ENCODE data around the gene SHC1.

SHC1 gene

DNA sequence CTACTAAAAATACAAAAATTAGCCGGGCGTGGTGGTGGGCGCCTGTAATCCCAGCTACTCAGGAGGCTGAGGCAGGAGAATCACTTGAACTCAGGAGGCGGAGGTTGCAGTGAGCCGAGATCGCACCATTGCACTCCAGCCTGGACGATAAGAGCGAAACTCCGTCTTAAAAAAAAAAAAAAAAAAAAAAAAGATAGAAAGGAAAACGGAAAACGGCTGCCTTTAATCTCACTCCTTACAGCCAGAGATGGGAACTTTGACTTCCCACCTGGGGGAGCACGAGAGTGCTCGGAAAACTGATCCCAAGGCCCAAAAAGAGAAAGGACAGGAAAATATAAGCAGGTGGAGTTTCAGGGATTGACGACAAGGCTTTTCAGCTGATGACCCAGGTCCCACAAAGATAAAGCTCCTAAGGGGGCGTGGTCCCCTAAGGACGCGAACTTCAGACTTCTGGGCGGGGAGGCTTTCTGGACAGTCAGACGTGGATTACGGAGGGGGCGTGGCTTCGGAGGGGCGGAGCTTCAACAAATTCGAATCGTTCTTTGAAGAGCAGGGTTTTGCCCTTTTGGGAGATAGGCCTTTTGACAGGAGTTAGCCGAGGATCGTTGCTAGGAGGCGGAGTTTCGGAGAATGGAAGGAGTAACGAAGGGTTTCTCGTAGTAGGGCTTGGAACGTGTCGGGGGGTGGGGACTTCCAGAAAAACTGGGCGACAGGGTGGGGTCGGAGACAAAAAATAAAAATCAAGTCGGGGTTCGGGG is 3.0 kb upstream of the SHC1 start:
- DNase-seq (ENCODE audit: low read depth): peak; percentile 99

DNA sequence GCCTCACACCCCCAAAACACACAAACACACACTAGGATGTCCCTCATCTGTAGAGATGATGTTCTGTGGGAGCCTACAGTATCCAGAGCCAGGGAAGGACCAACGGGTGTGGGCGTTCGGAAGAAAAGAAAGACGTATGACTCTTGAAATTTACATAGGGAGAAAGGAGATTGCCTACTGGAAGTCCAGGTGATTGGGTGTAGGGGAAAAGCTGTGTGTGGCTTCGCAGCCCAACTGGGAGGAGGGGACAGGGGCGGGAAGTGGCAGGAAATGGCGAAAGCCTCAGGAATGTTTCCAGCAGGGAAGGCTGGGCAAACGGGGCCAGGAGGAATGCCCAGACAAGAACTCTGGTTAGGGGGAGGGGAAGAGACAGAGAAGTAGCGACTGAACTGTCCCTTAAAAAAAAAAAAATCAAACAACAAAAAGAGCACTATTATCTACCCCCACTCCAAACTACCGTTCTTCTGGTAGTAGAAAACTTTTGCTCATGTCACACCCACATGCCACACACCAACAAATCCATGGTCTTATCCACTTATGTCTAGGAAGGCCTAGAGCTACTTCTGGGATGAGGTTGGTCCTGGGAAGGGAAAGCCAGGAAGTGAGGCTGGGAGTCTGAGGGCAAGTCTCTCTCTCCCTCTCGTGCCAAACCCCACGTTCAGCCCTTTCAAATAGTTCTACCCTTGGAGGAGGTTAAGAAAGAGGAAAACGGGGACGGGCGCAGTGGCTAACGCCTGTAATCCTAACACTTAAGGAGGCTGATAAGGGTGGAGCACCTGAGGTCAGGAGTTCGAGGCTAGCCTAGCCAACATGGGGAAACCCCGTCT is 2.2 kb upstream of the SHC1 start:
- DNase-seq (ENCODE audit: low read depth): peak; percentile 99

DNA sequence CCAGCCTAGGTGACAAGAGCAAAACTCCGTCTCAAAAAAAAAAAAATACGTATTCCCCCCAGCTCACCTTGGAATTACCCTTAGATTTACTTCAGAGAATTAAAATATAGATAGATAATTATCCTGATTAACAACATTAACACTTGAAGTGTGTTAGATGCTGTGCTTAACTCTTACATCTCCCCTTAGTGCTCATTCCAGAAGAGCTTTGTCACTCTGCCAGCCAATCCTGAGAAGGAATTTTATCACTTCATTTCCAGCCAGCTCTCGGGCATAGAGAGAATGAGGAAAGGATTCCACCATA is 1.6 kb upstream of the SHC1 start:
- DNase-seq (ENCODE audit: low read depth): no peak

DNA sequence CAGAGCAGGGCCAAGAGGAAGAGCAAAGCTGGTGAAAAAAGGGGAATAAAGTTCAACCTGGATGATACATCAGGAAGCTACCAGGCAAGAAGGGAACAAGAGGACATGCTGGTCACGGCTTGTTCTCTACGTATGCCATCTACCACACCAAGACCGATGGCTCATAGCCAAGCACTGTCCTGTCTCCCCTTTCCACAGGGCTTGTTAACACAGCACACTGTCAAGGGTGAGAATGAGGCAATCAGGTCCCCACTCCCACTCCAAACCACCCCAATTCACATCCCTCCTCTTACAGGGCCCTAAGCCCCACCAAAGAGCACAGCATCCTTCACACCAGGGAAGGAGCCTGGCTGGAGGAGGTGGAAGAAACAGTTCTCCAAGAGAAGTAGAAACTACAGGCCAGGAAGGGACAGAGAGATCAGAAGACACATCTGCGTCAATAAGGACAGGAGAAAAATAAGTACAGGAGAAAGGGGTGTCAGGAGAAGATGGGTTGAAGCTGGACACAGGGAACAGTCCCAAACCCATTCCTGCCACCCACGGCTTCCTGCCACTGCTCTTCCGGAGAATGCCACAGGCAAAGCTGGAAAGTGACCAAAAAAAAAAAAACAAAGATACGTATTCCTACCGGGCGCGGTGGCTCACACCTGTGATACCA is 923 bp upstream of the SHC1 start:
- no peak for DNase-seq (ENCODE audit: low read depth)

DNA sequence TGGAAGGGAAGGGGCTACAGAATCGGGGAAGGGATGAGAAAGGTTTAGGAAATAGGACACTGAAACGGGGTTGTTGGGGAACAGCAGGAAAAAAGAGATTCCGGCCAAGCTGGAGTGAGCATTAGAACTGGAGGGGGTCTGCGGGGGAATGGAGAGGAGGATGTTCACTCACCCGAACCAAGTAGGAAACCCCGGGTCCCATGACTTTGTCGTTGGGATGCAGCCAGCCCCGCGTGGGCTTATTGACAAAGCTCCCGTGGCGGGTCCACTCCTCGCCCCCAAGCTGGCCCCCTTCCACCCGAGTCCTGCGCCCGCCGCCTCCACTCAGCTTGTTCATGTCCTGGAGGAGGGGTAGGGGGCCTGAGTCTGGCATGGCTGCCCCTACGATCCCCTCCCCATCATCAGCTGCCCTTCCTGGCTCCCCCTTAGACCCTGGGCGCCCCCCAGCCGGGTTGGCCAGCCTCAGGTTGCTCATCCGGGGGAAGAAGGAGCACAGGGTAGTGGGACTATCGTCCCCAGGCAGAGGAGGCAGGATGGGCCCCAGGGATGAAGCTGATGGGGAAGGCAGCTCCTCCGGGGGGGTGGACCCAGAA is 591 bp downstream of the SHC1 start:
- DNase-seq (ENCODE audit: low read depth): no peak

DNA sequence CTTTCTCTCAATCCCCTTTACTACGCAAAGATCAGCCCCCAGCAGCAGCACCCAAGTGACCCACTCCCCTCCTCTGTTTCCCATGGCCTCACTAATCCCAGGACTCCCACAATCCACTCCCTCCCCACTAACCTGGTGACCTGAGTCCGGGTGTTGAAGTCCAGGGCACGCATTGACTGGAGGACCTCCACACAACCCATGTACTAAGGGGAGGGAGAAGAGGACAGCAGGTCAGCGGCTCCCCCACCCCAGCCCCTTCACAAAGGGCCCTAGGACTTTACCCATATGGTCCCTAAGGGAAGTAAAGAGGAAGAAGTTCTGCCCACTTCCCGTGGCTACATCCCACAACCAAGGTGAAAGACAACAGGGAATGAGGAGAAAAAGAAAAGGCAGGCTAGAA is 1.3 kb downstream of the SHC1 start:
- DNase-seq (ENCODE audit: low read depth): no peak

DNA sequence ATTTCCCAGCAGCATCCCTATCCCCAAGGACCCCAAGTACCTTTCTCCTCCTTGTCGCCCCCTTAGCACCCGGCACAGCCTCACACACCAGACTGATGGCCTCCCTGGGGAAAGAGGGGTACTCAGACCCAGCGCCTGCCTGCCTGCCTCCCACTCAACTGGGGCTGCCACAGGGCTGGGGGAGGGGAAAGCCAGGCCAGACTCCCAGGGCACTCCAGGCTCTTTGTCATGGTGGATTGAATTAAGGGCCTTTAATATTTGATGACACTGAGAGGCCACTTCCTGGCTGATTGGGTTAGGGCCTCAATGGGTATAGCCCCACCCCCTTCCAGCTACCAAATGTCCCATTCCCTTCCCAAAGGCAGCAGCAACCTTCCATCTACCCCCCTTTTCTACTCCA is 1.8 kb downstream of the SHC1 start:
- DNase-seq (ENCODE audit: low read depth): no peak

DNA sequence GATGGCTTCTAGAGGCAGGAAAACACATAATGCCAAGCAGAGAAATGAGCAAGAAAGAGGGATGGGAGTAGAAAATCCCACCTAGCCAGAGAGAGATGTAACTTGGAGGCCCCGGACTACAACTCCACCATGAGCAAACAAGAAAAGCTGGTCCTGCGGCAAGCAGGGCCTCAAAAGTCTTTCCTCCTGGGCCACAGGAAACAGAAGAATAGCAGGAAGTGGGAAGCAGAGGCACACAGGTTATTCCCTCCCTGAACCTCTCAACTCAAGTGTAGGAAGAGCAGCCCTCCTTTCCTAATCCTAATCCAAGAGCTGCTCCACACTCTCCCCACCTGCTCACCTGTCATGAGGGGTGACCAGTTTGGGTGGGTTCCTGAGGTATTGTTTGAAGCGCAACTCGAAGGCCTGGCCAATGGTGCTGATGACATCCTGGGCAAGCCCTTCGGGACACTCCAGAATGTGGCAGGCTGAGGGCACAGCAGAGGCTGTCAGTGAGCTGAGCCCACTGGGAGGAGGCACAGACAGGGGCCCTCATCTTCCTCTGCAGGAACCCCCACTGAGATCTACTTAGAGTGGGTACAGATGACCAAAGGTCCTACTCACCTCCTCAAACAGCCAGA is 3.1 kb downstream of the SHC1 start:
- DNase-seq (ENCODE audit: low read depth): no peak

DNA sequence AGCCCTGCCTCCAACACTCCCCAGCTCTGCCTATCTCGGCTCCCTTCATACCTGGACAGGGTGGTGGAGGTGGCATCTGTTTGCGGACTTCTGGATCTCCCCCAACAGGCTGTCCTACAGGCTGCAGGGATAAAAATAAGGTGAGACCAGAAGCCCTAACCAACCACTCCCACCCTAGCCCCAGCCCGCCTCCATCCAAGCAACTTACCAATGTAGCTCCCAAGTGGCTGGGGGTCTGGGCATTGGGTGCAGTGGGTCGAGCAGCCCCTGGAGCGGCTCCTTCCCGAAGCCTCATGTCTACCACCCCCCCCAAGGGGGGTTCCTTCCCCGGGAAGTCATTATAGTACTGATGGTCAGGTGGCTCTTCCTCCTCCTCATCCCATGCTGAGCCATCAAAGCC is 4.4 kb downstream of the SHC1 start:
- no peak for DNase-seq (ENCODE audit: low read depth)

DNA sequence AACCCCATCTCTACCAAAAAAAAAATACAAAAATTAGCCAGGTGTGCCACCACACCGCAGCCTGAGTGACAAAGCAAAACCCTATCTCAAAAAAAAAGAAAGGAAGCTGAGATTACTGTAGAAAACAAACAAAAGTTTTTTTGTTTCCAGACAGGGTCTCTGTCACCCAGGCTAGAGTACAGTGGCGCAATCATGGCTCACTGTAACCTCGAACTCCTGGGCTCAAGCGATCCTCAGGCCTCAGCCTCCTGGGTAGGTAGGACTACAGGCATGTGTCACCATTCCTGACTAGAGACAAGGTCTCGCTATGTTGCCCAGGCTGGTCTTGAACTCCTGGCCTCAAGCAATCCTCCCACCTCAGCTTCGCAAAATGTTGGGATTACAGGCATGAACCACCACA is 6.2 kb downstream of the SHC1 start:
- DNase-seq (ENCODE audit: low read depth): no peak

DNA sequence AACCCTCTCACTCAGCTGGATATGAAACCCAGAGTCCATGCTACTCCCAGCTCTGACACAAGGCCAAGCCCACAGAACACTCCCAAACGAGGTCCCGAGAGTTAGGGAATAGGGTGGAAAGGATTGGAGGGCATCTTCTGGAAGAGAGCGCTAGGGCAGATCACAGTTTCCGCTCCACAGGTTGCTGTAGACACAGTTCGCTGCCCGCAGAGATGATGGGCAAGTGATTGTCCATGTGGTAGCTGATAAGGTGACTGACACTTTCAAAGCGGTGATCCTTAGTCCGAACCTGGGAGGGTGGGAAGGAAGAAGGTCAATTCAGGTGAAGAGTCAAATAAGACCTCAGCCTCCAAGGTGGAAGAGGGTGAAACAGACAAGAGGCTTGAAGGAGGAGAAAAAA is 6.9 kb downstream of the SHC1 start:
- DNase-seq (ENCODE audit: low read depth): no peak

DNA sequence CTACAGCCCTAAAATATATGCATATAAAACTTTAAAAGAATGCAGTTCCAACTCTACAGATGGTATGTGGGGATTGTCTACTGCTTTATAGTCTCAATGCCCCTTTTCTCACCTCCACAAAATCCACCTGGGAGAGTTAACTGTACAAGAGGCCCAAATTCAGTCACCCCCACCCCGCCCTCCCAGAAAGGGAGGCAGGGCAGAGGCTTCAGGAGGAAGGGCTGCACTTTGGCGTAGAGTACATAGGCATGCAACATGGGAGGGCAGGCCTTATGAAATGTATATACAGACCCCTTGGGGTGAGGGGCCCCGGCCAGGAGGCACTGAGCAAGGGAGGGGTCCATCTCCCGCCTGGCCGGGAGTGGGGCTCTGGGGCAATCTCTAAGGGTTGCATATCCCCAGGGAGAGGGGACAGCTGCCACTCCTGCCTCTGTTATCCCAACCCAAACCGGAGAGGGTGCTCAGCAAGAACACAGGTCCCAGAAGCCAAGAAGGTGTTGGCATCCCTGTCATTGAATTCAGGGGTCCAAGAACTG is 7.7 kb downstream of the SHC1 start:
- no peak for DNase-seq (ENCODE audit: low read depth)

DNA sequence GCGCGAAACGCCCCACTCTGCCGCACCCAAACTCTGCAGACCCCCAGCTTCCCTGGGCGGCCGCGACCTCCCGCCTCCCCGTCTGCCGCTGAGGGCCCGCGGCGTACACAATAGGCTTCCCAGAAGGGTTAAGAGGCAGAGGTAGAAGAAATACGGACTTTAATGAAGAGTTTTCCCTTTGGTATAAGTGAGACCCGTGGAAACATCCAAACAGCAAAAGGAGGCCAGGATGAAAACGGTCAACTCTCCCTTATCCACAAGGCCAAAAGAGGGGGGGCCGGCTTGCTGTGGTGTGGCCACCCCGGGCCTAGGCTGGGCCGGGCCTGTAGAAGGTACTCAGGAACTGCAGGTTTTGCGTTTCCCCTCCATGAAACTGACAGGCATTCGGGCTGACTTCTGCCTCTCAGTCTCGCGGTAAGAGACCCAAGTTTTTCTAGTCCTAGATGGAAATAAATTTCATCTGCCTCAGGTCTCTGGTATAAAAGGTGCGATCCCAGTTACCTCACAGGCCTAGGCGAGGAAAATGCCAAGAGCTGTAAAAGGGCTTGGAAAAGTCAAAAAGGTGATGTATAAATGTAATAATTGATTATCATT is 8.3 kb downstream of the SHC1 start:
- DNase-seq (ENCODE audit: low read depth): peak; percentile 39

DNA sequence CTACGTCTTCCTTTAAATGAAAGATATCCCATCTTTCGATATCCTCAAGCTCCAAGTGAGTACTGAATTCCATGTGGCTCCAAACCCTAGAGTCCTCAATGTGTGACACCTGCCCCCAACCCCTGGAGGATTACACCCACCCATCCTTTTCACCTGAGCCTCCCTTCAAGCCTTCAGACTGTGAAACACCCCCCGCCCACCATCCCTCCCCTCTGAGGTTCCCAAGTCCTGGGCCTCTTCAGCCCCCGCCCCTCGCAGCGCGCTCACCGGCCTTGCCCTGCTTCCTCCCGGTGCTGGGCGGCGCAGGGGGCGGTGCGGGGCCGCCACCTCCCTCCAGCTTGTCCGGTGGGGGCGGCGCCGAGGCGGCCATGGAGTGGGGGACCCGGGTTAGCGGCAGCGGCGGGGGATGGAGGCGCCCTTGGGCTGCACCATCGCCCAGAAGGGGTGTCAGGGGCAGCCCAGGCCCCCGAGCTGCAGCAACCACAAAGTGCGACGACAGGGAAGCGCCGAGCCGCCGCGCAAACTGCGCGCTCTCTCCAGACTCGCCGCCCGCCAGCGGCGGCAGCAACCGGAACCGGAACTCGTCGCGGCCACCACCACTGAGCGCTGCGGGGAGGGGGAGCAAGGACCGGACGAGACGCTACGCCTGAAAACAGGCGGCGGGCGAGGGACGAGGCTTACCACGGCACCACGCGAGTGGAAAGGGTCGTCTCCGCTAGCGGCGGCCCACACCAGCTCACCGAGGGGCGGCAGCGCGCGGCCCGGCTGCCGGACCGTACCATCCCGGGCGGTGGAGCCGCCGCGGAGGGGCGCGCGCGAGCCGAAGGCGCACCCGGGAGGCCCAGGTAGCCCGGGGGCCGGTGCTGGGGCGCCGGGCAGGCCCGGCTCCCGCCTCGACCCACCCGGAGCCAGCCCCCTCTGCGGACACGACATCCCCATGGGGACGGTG is 9.1 kb downstream of the SHC1 start, which contains the start of gene PYGO2:
Gene PYGO2 (minus strand): TSS at position 576 of the 949 bp plus-strand sequence. CDS start 206 bp downstream, at position 370.
- peak; percentile 78 for DNase-seq (ENCODE audit: low read depth)

DNA sequence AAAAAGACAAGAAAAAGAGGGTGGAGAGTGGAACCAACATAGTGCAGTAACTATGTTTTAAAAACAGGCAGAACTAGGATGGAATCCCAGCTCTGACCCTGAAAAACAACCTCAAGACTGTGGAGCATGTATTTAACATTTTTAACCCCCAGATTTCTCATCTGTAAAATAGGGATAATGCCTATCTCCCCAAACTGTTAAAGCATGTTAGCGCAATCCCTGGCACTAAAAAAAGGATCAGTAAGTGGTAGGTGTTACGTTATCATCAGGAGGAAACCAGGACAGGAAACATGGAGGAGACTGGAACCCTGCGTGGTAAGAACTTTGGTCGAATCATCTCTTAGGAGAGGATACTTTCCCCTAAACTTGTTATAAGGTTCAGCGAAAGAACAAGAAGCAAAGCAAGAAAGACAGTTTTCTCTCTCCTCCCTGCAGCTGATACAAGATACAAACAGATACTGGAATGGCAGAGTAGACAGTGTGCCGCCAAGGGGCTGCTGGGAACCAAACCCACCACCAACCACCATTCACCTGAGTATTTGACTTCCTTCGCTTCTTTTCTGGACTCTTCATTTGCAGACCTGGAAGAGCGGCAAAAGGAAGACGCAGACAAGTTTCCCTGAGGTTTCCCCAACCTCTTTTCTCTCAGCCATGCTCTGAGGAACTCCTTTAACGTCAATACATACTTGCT is 10.0 kb downstream of the SHC1 start:
- DNase-seq (ENCODE audit: low read depth): no peak

DNA sequence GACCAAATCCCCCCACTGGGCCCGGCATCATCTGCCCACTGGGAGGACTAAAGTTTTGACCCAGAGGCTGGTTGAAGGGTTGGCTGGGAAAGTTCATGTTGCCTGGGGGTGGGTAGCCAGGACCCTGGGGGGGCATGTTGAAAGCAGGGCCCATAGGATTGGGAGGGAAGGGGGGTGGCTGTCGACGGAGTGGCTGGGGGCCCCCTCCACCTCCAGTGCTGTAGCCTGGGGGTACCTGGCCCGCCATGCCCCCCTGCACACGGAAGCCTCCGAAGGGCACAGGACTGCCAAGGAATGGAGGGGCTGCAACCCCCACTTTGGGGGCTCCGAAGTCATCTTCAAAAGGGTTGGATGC is 11.1 kb downstream of the SHC1 start:
- no peak for DNase-seq (ENCODE audit: low read depth)

DNA sequence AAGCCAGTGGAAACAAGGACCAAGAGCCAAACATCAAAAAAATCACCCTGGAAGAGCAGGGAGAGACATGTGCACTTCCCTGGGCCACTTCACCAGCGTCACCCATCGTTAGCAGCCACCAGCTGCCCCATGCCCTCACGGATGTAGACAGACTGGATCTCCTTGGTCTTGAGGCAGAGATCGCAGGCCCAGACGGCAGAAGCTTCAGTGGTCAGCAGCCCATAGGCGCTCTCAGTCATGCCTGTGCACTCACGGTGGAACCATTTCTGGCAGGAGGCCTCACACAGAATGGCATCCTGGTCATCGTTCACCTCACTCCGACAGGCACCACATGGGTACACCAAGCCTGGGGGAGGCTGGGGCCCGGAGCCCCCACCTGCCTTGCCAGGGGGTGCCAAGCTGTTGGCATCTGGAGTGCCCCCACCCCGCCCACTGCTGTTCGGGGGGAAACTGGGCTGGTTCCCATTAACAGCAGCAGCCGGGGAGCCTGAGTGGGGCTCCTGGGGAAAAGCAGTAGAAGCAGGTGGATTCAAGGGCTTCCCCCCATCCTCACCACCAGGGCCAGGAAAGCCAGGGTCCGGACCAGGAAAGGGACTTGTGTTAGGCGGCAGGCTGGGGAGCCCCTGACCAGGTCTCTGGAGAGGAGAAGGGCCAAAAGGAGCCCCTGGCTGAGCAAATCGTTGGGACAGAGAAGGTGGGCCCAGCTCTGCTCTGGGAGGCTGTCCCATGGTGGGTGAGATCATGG is 11.7 kb downstream of the SHC1 start:
- no peak for DNase-seq (ENCODE audit: low read depth)

DNA sequence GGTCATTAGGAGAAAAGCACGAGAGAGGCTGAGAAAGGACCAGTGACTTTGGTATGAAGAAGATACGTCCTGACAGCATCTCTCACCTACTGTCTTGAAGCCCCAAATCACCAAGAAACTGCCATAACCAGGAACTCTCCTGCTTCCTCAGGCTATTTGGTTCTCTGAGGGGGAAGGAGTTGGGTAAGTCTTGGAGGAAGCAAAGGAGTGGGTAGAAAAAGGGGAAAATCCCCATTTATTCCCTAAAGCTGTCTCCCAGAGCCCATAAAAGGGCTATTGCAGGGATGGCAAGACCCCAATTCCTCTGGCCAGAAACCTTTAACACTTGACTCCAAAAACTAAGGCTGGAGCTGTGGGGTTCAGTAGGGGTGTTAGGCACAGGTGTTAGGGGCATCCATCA is 12.5 kb downstream of the SHC1 start:
- no peak for DNase-seq (ENCODE audit: low read depth)

DNA sequence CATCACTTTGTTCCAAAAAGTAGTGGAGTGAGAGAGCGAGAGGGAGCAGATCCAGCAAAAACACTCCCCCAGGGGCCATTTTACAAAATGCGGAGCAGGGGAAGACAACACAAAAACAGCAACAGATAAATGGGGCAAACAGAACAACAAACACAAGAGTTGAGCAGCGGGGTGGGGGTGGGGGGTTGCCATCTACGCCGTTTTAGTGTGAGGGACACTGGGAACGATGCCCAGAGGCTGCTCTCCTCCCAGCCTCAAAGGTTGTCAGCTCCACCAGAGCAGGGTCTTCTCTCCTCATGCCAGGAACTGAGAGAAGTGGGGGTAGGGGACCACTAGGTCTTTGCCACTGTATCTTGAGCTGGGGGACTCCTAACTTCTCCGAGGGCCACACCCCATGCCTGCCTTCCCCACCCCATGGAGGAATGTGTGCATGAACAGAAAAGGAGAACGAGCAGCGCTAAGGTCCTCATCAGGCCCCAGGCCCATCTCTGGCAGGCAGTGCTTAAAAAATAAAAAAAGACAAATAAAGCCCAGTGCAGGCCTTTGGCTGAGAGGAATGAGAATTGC is 13.4 kb downstream of the SHC1 start:
- no peak for DNase-seq (ENCODE audit: low read depth)
